Spleen (tissue), 11 donors: ENCODE data around the gene PSMG2. TPM values are rescaled to one million over a fixed set of nuclear protein-coding genes. Genes with fewer than 3 reads are reported as not detected.

ENCODE experiments used
- DNase-seq: peaks from one replicate; pipeline ENCODE4 v3.0.0-alpha.2; 2020
- H3K27ac ChIP-seq, 8 donors: fragments of 200-600 bp; sonication (generic) in 7 of 8; 1 replicate in 4 of 8; 2 replicates in 4 of 8; pipeline versions ENCODE4 v1.5.0 to v1.8.0; 2016 to 2021; ENCODE audit warnings: inconsistent platforms in 4 of 8, mild to moderate bottlenecking in 4 of 8, moderate library complexity in 1 of 8
- H3K27me3 ChIP-seq, 7 donors: fragments of 200-600 bp; sonication (generic) in 6 of 7; replicated peaks in 1 of 7; 1 replicate in 4 of 7; 2 replicates in 3 of 7; pipeline versions ENCODE4 v1.5.0 to v1.8.0; 2016 to 2021; ENCODE audit warnings: inconsistent platforms in 3 of 7, mild to moderate bottlenecking in 1 of 7
- H3K36me3 ChIP-seq, 6 donors: fragments of 200-600 bp; sonication (generic) in 5 of 6; 1 replicate in 4 of 6; 2 replicates in 2 of 6; pipeline versions ENCODE4 v1.5.0 to v1.8.0; 2016 to 2021; ENCODE audit warnings: inconsistent platforms in 2 of 6
- H3K4me1 ChIP-seq, 6 donors: fragments of 200-600 bp; sonication (generic) in 5 of 6; 1 replicate in 3 of 6; 2 replicates in 3 of 6; pipeline versions ENCODE4 v1.5.0 to v1.8.0; 2016 to 2021; ENCODE audit warnings: inconsistent platforms in 3 of 6
- H3K4me3 ChIP-seq, 8 donors: fragments of 200-600 bp; sonication (generic) in 7 of 8; 1 replicate in 4 of 8; 2 replicates in 4 of 8; pipeline versions ENCODE4 v1.5.0 to v1.8.0; 2016 to 2021; ENCODE audit warnings: inconsistent platforms in 4 of 8, mild to moderate bottlenecking in 4 of 8, moderate library complexity in 2 of 8
- H3K9me3 ChIP-seq, 8 donors: fragments of 200-600 bp; sonication (generic) in 7 of 8; 1 replicate in 4 of 8; 2 replicates in 4 of 8; pipeline versions ENCODE4 v1.5.0 to v1.8.0; 2016 to 2021; ENCODE audit warnings: inconsistent platforms in 4 of 8
- POLR2A ChIP-seq, 3 donors: fragments of 450-650 bp; IDR thresholded peaks; one replicate each; pipeline ENCODE4 v1.5.1; 2017; ENCODE audit warnings: antibody characterized with exemption in 3 of 3, mild to moderate bottlenecking in 1 of 3
- POLR2AphosphoS5 ChIP-seq, 3 donors: sonication (generic); formaldehyde crosslinking; IDR thresholded peaks; one replicate each; pipeline ENCODE4 v1.5.1; 2017; ENCODE audit warnings: antibody characterized with exemption in 3 of 3
- WGBS, 5 donors: extraction: QIAGEN DNeasy Blood & Tissue Kit in 3 of 5; methylation state at CpG; one replicate each; pipeline versions ENCODE4 v1.1.5 to v1.1.7; 2013 to 2018; 5-methylcytosine and 5-hydroxymethylcytosine counted together
- intact Hi-C: fragments of 100-400 bp; cut with DNase I; formaldehyde crosslinking; loops from one replicate; pipeline ENCODE4 v1.15.0; 2023; ENCODE audit warnings: low total_unique reads
- polyA plus RNA-seq, 3 donors: library from polyadenylated mRNA; stranded (reverse); fragments of 200-250 nt; gene quantifications; one replicate each; pipeline ENCODE4 v1.2.1, GENCODE V29; 2013
- total RNA-seq, 7 donors: library from RNA; depleted of rRNA in 3 of 7; stranded (reverse); fragments of >200 nt in 3 of 7; fragmentation: NEBNext Ultra II Directional in 4 of 7; extraction: Animal tissue kit (Norgen Biotek cat#: 25700) in 4 of 7; gene quantifications; one replicate each; pipeline versions ENCODE4 v1.1.0 to v1.2.1, GENCODE V29; 2016 to 2021
- TF ChIP-seq, protein P1 (sequence below), 11 experiments: fragments of 200-600 bp in 7 of 11; fragments of 450-650 bp in 4 of 11; sonication (generic) in 4 of 11; IDR thresholded peaks in 8 of 11; conservative IDR thresholded peaks in 3 of 11; 1 replicate in 7 of 11; 2 replicates in 4 of 11; pipeline versions ENCODE4 v1.4.0 to v1.8.0; 2016 to 2021; ENCODE audit warnings: antibody characterized with exemption in 11 of 11, inconsistent platforms in 4 of 11, mild to moderate bottlenecking in 1 of 11
- donor health status: healthy with polysubstance abuse.
- donor health status: DM: no; HTN: no; CAD: no; lungs with moderate emphysema.
- donor health status: DM: no; HTN: no; CAD: no.
- donor health status: Bipolar disorder and iron deficiency.
- donor health status: healthy.
- donor health status: DM: no; HTN: no; CAD: no.
- donor health status: DM: yes; HTN: yes; CAD: no.

The PSMG2 gene
- total and polyA plus RNA-seq, 10 donors = 50.0 to 98.6 (median 73.3) TPM

DNA sequence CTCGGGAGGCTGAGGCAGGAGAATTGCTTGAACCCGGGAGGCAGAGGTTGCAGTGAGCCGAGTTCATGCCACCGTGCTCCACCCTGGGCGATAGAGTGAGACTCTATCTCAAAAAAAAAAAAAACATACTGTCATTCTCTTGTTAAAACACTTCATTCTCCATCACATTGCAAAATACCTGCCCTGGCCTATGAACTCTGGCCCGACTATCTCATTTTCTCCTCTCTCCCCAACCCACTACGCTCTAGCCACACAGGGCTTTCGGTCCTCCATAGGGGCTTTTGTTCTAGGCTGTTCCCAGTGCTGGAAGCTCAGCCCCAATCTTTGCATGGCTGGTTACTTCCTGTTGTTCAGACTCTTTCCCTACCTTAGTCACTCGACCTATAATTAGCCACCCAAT lies 10.6 kb upstream of the PSMG2 start:
- no peak for DNase-seq
- peaks cover 0 to 4% (median 0%) of the 10 kb centered on the region in 6 donors for H3K4me1 ChIP-seq
- H3K36me3 ChIP-seq = peaks cover 0 to 61% (median 11%) of the 10 kb centered on the region in 6 donors
- intact Hi-C loops = no loop called here
- WGBS, 5 donors = 82 to 92% (median 86%) methylated on average over 9 of the region's 9 CpGs
- H3K27me3 ChIP-seq = no peaks in the 10 kb centered on the region
- TF ChIP-seq POLR2AphosphoS5 (IDR thresholded peaks at IDR 0.05) = no peak
- TF ChIP-seq, protein P1, sequence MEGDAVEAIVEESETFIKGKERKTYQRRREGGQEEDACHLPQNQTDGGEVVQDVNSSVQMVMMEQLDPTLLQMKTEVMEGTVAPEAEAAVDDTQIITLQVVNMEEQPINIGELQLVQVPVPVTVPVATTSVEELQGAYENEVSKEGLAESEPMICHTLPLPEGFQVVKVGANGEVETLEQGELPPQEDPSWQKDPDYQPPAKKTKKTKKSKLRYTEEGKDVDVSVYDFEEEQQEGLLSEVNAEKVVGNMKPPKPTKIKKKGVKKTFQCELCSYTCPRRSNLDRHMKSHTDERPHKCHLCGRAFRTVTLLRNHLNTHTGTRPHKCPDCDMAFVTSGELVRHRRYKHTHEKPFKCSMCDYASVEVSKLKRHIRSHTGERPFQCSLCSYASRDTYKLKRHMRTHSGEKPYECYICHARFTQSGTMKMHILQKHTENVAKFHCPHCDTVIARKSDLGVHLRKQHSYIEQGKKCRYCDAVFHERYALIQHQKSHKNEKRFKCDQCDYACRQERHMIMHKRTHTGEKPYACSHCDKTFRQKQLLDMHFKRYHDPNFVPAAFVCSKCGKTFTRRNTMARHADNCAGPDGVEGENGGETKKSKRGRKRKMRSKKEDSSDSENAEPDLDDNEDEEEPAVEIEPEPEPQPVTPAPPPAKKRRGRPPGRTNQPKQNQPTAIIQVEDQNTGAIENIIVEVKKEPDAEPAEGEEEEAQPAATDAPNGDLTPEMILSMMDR (IDR thresholded peaks at IDR 0.05 in 8 of 11, conservative IDR thresholded peaks at IDR 0.05 in 3 of 11) = no peak
- no peak for TF ChIP-seq POLR2A (IDR thresholded peaks at IDR 0.05)
- no peak overlapping the region for H3K4me3 ChIP-seq
- no peaks in the 10 kb centered on the region for H3K9me3 ChIP-seq
- no peak overlapping the region for H3K27ac ChIP-seq

GRCh38 chr18:12694032-12694431 lies 8.8 kb upstream of the PSMG2 start:
- intact Hi-C loops = no loop called here
- peaks cover 0 to 71% (median 11%) of the 10 kb centered on the region in 6 donors for H3K36me3 ChIP-seq
- no peak overlapping the region for H3K27ac ChIP-seq
- no peak for DNase-seq
- peaks cover 0 to 4% (median 0%) of the 10 kb centered on the region in 6 donors for H3K4me1 ChIP-seq
- H3K4me3 ChIP-seq = no peak overlapping the region
- WGBS, 5 donors = 43 to 91% (median 80%) methylated on average over 2 of the region's 2 CpGs
- TF ChIP-seq, protein P1 (IDR thresholded peaks at IDR 0.05 in 8 of 11, conservative IDR thresholded peaks at IDR 0.05 in 3 of 11) = no peak
- TF ChIP-seq POLR2AphosphoS5 (IDR thresholded peaks at IDR 0.05) (no peak), POLR2A (IDR thresholded peaks at IDR 0.05) (no peak)
- H3K27me3 ChIP-seq = no peaks in the 10 kb centered on the region
- no peaks in the 10 kb centered on the region for H3K9me3 ChIP-seq

GRCh38 chr18:12699747-12700146 lies 3.1 kb upstream of the PSMG2 start:
- WGBS, 5 donors = 91 to 97% (median 93%) methylated on average over 2 of the region's 2 CpGs

DNA sequence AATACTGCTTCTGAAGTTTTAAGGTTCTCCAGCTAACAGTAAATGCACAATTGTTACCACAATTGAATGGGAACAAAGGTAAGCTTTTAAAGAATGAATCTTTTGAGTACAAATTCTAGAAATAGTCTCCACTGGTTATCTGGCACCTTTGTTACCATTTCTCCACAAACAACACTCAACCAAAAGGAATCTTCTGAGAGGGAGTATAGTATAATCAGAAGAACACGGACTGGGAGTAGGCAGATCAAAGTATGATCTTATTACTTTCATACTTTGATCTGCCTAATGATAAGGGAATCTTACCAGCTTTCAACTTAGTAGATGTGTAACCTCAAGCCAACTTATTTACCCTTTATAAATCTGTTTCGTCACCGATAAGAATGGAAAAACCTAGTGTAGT lies 1.7 kb upstream of the PSMG2 start:
- 81 to 88% (median 84%) methylated on average over 3 of the region's 3 CpGs for WGBS, 5 donors
- intact Hi-C loops = no loop called here
- no peaks in the 10 kb centered on the region for H3K9me3 ChIP-seq
- H3K36me3 ChIP-seq = peaks cover 0 to 38% (median 10%) of the 10 kb centered on the region in 6 donors
- no peak for DNase-seq
- peak overlapping the region in 2 of 8 donors; percentile 98 to 99 for H3K27ac ChIP-seq
- H3K27me3 ChIP-seq = no peaks in the 10 kb centered on the region
- H3K4me1 ChIP-seq = peaks cover 17 to 58% (median 45%) of the 10 kb centered on the region in 6 donors
- TF ChIP-seq, protein P1 (IDR thresholded peaks at IDR 0.05 in 8 of 11, conservative IDR thresholded peaks at IDR 0.05 in 3 of 11) = no peak
- TF ChIP-seq POLR2AphosphoS5 (IDR thresholded peaks at IDR 0.05) = no peak
- no peak for TF ChIP-seq POLR2A (IDR thresholded peaks at IDR 0.05)
- peak overlapping the region in 5 of 8 donors; percentile 72 to 93 (median 85) for H3K4me3 ChIP-seq

More at GRCh38 chr18:12699747-12700146, 3.1 kb upstream of the PSMG2 start:
- H3K9me3 ChIP-seq = no peaks in the 10 kb centered on the region
- peaks cover 17 to 43% (median 36%) of the 10 kb centered on the region in 6 donors for H3K4me1 ChIP-seq
- no peaks in the 10 kb centered on the region for H3K27me3 ChIP-seq
- TF ChIP-seq POLR2A (IDR thresholded peaks at IDR 0.05) (no peak), POLR2AphosphoS5 (IDR thresholded peaks at IDR 0.05) (no peak)
- TF ChIP-seq, protein P1 (IDR thresholded peaks at IDR 0.05 in 8 of 11, conservative IDR thresholded peaks at IDR 0.05 in 3 of 11) = no peak
- H3K4me3 ChIP-seq = no peak overlapping the region
- no peak overlapping the region for H3K27ac ChIP-seq
- DNase-seq = no peak
- intact Hi-C loops = no loop called here
- peaks cover 0 to 41% (median 7%) of the 10 kb centered on the region in 6 donors for H3K36me3 ChIP-seq
